ENCODE measurements around the gene CASK. TPM values are rescaled to one million over a fixed set of nuclear protein-coding genes. Genes with fewer than 3 reads are reported as not detected.

CASK gene
- total RNA-seq, 4 donors from 2014 or later = 34.3 to 52.8 (median 40.7) TPM

GRCh38 chrX:41512394-41512793 lies 411.0 kb downstream of the CASK start:
- TF ChIP-seq CTCF (IDR thresholded peaks at IDR 0.05) (no peak), EP300 (IDR thresholded peaks at IDR 0.05) (no peak), POLR2A (IDR thresholded peaks at IDR 0.05) (no peak)
- DNase-seq (ENCODE audit: low spot score in 2 of 2) = no peak
- WGBS, 2 donors = 87 to 92% methylated on average over 2 to 4 of the region's 4 CpGs
- H3K27ac ChIP-seq = no peak overlapping the region
- no peaks in the 10 kb centered on the region for H3K9me3 ChIP-seq
- H3K4me1 ChIP-seq = no peaks in the 10 kb centered on the region
- H3K27me3 ChIP-seq = no peaks in the 10 kb centered on the region
- no peaks in the 10 kb centered on the region for H3K36me3 ChIP-seq
- no peak overlapping the region for H3K4me3 ChIP-seq

GRCh38 chrX:41507919-41508318 lies 415.4 kb downstream of the CASK start:
- Histone ChIP-seq H3K4me3 (no peak overlapping the region), H3K4me1 (no peaks in the 10 kb centered on the region), H3K9me3 (no peaks in the 10 kb centered on the region), H3K36me3 (no peaks in the 10 kb centered on the region), H3K27me3 (no peaks in the 10 kb centered on the region), H3K27ac (no peak overlapping the region)
- no peak for DNase-seq (ENCODE audit: low spot score in 2 of 2)
- no peak for TF ChIP-seq CTCF (IDR thresholded peaks at IDR 0.05)
- 83 to 91% methylated on average over 3 to 4 of the region's 4 CpGs for WGBS, 2 donors

GRCh38 chrX:41502004-41502403 lies 421.4 kb downstream of the CASK start:
- Histone ChIP-seq H3K9me3 (peaks cover 0 to 4% (median 0%) of the 10 kb centered on the region in 4 donors), H3K4me1 (no peaks in the 10 kb centered on the region), H3K27me3 (no peaks in the 10 kb centered on the region), H3K36me3 (no peaks in the 10 kb centered on the region), H3K4me3 (no peak overlapping the region), H3K27ac (no peak overlapping the region)
- WGBS, 2 donors = 95 to 100% methylated on average over 1 of the region's 1 CpG
- no peak for DNase-seq (ENCODE audit: low spot score in 2 of 2)
- no peak for TF ChIP-seq CTCF (IDR thresholded peaks at IDR 0.05)
- TF ChIP-seq POLR2A (IDR thresholded peaks at IDR 0.05) = no peak
- no peak for TF ChIP-seq EP300 (IDR thresholded peaks at IDR 0.05)

- no peak for DNase-seq (ENCODE audit: low spot score in 2 of 2)
- Histone ChIP-seq H3K4me3 (no peak overlapping the region), H3K27me3 (no peaks in the 10 kb centered on the region), H3K4me1 (no peaks in the 10 kb centered on the region), H3K9me3 (peaks cover 0 to 4% (median 0%) of the 10 kb centered on the region in 4 donors), H3K27ac (no peak overlapping the region), H3K36me3 (no peaks in the 10 kb centered on the region)
- TF ChIP-seq POLR2A (IDR thresholded peaks at IDR 0.05) = no peak
- TF ChIP-seq CTCF (IDR thresholded peaks at IDR 0.05) = no peak
- TF ChIP-seq EP300 (IDR thresholded peaks at IDR 0.05) = no peak
- 60 to 78% methylated on average over 2 to 3 of the region's 3 CpGs for WGBS, 2 donors
Measured at GRCh38 chrX:41499984-41500383, 423.4 kb downstream of the CASK start.

GRCh38 chrX:41499195-41499594 lies 424.2 kb downstream of the CASK start:
- H3K4me3 ChIP-seq = no peak overlapping the region
- H3K27ac ChIP-seq = no peak overlapping the region
- no peaks in the 10 kb centered on the region for H3K36me3 ChIP-seq
- peaks cover 0 to 4% (median 0%) of the 10 kb centered on the region in 4 donors for H3K9me3 ChIP-seq
- no peaks in the 10 kb centered on the region for H3K27me3 ChIP-seq
- H3K4me1 ChIP-seq = no peaks in the 10 kb centered on the region
- 85 to 98% methylated on average over 6 to 7 of the region's 7 CpGs for WGBS, 2 donors
- DNase-seq (ENCODE audit: low spot score in 2 of 2) = no peak
- no peak for TF ChIP-seq POLR2A (IDR thresholded peaks at IDR 0.05)
- no peak for TF ChIP-seq CTCF (IDR thresholded peaks at IDR 0.05)
- no peak for TF ChIP-seq EP300 (IDR thresholded peaks at IDR 0.05)

All from tibial nerve (tissue), 4 donors.